GM21576 (cell line): ENCODE results near the gene OGDH.
"Not testable (repeated sequence)": the region's sequence is repeated elsewhere in the genome, so short reads cannot be mapped to it uniquely, and the experiment has no call there.

Experiments used
- ATAC-seq: cut with Tn5 transposase; IDR thresholded peaks from one replicate; pipeline ENCODE4 v1.9.1; 2021; ENCODE audit warnings: mild to moderate bottlenecking, moderate library complexity; ENCODE audit not compliant: unreplicated experiment

Gene OGDH

DNA sequence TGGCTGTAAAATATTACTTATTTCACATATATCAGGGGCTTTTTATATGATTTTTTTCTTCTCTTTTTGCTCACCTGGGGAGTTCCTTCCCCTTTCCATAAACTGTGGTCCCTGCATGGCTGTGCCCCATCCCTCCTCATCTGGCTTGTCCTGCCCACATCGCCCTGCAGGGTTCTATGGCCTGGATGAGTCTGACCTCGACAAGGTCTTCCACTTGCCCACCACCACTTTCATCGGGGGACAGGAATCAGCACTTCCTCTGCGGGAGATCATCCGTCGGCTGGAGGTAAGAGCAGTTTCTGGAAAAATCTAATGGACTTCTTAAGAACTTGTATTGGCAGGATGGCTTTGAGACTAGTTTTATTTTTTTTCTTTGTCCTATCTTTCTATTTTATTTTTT is 60.1 kb downstream of the OGDH start:
- no peak for ATAC-seq

DNA sequence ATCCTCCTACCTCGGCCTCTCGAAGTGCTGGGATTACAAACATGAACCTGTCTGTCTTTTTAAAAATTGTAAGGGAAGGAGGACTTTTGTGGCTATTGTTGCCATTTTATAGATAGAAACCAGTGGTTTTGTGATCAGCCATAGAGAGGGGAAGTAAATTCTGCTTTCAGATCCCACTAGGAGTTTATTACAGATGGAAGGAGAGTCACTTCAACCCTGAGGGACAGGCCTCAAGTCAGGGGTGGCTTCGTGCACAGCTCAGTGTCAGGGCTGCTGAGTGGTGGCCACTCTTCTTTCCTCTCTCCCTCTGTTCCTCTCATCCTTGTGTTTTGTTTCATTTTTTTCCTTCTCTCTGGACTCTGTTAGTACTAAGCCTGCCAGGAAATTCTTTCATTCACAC is 60.8 kb downstream of the OGDH start:
- no peak for ATAC-seq

DNA sequence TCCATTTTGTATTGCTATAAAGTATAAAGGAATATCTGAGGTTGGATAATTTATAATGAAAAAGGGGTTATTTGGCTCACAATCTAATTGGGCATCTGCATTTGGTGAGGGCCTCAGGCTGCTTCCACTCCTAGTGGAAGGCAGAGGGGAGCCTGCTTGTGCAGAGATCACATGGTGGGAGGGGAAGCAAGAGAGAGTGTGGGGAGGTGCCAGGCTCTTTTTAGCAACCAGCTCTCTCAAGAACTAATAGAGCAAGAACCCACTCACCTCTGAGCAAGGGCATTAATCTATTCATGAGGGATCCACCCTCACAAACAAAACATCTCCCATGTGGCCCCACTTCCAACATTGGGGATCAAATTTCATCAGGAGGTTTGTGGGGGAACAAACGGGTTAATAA is 64.6 kb downstream of the OGDH start:
- ATAC-seq, result no peak

DNA sequence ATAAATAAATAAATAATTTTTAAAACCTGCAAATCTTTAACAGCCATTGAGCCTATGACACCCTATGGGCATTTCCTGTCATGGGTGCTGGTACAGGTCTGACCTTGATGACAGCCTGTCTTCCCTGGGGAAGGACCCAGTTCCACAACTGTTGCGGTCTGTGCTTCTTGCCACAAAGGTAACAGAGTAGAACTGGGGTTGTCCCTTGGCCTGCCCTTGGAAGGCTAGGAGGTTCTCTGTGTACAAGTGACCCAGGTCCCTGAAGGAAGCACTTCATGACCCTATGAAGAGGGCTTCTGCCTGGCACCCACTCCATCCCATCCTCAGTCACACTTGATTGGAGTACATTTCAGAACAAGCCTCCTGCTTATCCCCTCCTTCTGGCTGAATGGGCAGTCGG is 66.9 kb downstream of the OGDH start:
- ATAC-seq, result no peak

DNA sequence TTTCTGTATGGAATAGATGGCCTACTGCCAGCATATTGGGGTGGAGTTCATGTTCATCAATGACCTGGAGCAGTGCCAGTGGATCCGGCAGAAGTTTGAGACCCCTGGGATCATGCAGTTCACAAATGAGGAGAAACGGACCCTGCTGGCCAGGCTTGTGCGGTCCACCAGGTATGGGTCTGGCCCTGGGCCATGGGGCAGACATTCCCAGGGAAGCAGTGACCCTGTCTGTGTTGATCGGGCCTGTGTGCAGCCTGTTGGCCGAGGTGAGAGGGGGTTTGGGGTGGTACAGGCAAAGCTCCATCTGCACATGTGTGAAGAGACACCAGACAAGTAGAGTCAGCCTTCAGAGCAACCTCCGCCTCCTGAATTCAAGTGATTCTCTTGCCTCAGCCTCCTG is 67.3 kb downstream of the OGDH start:
- no peak for ATAC-seq

DNA sequence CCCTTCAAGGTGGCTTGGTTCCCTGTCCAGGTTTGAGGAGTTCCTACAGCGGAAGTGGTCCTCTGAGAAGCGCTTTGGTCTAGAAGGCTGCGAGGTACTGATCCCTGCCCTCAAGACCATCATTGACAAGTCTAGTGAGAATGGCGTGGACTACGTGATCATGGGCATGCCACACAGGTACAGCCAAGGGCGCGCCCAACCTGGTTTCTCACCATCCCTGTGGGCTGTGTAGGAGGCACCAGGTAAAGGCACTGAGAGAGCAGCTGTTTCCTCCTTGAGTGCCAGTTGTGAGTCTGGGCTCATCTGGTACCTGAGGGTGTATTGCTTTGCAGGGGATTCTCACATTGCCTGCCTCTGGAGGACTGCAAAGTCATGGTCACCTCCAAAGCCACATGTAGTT is 68.0 kb downstream of the OGDH start:
- no peak for ATAC-seq

DNA sequence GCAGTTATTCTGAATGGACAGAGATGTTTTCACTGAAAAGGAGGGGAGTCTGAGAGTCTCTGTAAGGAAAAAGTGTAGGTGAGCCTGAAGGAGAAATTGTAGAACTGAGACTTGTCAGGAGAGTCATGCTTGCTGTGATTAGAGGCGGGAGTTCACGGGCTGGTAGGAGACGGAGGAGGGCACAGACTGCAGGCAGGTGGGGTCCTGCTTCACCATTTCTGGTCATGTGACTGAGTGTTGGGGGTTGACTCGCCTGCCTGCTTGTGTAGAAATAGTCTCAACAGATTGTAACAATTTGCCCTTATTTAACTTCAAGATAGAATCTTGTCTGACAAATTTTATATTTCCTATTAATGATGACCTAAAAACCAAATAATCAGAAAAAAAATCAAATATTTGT is 70.3 kb downstream of the OGDH start:
- no peak for ATAC-seq

DNA sequence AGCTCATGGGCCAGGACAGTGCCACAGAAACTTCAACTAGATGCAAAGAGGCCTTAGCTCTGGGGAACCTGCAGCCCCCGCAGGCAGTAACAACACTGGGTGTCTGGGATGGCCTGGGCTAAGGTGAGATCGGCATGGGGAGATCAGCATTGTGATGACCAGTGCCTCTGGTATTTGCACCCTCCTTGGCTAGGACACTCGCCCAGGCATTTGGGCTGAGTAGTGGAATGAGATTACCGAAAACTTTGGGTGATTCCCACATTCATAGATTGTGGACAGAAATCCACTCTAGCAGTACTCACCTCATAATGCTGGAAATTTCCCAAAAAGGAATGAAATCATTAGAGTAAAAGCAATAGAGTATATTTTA is 71.7 kb downstream of the OGDH start:
- no peak for ATAC-seq

DNA sequence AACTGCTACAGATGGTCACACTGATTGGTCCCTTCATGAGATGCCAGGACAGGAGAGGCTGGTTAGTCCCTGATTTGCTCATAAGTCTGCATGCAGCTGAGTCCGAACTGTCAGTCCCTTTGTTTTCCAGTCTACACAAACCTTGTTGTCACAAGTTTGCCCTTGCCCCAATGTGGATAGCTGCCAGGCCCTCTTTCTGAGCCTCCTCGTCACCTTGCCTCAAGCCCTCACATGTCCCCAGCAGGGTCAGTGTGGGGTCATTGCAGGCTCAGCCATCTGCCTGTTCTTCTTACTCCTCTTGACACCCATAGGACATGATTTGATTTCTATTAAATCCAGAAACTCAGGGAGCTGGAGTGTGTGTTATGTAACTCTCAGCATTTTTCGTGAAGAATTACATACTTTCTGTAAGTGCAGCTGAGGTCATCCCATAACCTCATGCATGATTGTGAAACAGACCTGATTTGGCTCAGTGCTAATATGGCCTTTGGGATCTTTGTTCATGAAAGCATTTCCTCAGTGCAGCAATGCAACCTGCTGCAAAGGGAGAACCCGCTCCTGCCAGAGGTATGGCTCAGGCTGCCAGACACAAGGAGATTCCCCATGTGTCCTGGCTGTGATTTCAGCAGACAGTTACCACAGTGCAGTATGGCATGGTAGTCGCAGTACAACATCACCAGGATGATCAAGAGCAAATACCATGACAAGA is 72.2 kb downstream of the OGDH start:
- ATAC-seq, result no peak

DNA sequence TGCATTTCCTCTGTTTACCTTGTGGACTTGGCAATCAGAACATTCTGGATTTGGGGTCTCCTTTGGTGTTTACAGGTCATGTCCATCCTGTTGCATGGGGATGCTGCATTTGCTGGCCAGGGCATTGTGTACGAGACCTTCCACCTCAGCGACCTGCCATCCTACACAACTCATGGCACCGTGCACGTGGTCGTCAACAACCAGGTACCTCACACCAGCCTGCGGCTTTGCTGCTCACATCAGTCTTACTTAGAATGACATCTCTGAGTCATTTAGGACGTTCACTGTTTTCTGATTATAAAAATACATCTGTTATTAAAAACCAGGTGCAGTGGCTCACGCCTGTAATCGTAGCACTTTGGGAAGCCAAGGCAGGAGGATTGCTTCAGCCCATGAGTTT is 75.2 kb downstream of the OGDH start:
- no peak for ATAC-seq

DNA sequence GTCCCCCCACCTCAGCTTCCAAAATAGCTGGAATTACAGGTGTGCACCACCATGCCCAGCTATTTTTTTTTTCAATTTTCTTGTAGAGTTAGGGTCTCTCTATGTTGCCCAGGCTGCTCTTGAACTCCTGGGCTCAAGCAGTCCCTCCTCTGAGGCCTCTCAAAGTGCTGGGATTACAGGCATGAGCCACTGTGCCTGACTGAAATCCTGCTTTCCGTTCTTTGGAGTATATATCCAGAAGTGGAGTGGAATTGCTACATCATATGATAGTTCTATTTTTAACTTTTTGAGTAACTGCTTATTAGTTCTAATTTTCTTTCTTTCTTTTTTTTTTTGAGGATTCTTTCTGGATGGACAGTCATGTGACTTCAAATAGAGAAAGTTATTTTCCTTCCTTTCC is 79.3 kb downstream of the OGDH start:
- ATAC-seq, result no peak

DNA sequence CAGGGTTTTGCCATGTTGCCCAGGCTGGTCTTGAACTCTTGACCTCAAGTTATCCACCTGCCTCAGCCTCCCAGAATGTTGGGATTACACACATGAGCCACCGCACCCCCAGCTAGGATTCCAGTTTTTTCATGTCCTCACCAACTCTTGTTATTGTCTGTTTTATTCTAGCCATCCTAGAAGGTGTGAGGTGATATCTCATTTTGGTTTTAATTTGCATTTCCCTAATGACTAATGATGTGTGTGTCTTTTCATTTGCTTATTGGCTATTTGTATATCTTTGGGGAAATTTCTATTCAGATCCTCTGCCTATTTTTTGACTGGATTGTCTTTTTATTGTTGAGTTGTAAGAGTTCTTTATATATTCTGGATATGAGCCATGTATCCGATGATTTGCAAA is 83.0 kb downstream of the OGDH start:
- no peak for ATAC-seq

DNA sequence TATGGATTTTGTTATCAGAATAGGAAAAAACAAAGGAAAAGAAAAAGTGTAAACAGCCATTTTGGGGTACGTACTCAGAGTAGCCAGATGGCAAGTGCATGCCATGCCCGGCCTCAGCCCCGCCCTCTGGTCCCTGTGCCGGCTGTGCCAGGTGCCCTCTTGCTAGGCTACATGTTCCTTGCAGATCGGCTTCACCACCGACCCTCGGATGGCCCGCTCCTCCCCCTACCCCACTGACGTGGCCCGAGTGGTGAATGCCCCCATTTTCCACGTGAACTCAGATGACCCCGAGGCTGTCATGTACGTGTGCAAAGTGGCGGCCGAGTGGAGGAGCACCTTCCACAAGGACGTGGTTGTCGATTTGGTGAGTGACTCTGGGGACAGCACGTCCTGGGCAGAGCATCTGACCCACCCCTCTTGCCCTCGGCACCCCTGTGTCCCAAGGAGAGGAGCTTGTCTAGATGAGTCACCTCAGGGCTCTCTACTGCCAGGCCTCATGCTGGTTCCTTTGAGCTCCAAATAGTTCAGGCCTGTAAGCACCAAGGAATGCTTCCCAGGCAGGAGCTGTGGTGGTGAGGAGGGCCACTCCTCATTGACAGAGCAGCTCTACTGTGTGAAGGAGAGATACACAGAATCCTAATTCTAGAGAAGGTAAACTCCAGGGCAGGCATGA is 87.3 kb downstream of the OGDH start:
- ATAC-seq, result no peak

DNA sequence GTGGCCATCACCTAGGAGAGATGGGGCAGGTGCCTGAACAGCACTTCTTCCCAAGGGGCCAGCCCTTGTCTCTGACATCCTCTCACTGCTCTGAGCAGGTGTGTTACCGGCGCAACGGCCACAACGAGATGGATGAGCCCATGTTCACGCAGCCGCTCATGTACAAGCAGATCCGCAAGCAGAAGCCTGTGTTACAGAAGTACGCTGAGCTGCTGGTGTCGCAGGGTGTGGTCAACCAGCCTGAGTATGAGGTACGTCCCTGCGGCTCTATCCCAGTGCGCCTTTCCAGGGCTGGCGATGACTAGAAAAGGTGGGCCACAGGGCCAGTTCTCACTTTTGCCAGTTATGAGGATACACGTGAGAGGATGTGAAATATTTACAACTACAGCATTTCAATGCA is 87.9 kb downstream of the OGDH start:
- no peak for ATAC-seq

DNA sequence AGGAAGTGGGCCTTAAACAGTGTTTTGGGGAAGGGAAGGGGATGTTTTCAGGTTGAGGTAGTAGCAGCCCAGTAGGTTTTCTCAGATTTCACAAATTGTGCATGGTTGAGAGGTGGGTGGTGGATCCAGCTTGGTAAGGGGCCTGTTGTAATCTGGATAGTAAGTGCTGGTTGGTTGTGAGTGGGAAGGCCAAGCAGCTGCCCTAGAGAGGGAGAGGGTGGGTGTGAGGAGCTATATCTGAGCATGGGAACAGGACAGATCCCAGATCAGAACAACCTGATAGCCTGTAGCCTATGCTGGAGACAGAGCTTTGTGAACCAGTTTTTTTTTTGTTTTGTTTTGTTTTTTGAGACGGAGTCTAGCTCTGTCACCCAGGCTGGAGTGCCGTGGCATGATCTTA is 88.3 kb downstream of the OGDH start:
- no peak for ATAC-seq

DNA sequence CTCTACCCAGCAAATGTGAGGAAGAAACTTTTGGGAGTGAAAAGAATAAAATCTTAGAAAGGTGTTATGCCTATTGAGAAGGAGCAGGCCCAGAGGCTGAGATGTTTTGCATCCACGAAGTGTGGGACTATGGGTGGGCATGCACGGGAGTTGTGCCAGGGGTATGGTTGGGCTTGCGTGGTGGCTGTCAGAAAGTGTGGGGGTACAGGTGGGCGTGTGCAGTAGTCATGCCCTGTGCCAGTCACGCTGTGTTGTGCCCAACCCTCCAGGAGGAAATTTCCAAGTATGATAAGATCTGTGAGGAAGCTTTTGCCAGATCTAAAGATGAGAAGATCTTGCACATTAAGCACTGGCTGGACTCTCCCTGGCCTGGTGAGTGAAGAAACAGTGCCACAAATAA is 89.3 kb downstream of the OGDH start:
- ATAC-seq, result no peak

DNA sequence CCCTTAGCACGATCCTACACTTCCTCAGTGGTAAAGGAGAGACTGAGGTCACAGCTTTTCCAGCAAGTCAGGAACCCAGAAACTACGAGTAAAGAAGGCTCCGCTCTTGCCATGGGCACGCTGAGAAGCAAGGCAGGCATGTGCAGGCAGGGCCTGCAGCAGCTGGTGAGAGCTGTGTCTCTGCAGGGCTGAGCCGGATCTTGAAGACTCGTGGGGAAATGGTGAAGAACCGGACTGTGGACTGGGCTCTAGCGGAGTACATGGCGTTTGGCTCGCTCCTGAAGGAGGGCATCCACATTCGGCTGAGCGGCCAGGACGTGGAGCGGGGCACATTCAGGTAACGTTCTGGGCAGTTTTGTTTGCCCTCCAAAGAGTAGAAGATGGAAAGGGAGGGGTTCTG is 90.3 kb downstream of the OGDH start:
- no peak for ATAC-seq

DNA sequence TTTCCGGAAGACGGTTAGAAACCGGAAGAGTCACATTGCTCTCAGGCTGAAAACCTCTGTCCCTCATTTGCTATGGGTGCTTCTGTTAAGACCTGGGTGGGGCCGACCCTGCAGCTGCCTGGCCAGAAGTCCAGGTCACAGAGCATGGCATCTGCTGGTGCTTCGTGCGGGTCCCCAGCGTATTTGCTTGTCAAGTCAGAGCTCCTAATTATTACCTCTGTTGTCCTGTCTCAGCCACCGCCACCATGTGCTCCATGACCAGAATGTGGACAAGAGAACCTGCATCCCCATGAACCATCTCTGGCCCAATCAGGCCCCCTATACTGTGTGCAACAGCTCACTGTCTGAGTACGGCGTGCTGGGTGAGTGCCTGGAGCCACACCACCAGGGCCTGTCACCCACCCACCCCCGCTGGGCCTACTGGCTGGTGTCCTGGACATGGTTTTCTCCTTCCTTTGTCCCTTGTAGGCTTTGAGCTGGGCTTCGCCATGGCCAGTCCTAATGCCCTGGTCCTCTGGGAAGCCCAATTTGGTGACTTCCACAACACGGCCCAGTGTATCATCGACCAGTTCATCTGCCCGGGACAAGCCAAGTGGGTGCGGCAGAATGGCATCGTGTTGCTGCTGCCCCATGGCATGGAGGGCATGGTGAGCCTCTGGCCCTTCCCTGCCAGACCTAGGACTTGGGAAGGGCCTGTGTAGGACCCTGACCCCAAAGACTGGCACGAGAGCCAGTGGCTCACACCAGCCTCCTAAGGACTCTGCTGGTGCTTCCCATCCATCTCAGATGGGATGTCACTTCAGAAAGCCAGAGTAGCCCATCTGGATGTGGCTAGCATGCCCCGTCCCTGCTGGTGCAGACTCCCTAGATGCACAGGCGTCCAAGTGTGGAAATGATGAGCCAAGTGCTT is 91.0 kb downstream of the OGDH start:
- ATAC-seq, result no peak

DNA sequence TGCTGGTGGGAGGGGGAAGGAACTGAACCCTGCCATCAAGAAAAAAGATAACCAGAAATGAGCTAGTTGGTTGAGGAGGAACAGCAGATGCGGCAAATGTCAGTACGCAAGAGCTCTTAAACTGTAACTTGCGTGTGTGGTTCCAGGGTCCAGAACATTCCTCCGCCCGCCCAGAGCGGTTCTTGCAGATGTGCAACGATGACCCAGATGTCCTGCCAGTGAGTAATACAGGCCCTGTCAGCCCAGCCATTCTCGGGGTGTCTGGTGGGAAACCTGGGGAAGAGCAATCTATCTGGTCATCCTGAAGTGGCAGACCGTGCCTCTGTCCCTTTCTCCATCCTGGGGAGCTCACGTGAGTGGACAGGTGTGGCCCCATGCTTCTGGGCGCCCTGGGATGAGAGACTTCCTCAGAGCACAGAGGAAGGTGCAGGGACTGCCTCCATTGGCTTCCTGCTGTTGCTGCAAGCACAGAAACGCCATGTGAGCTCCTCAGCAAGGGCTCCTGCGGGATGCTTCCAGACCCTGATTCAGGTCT is 91.7 kb downstream of the OGDH start:
- ATAC-seq, result no peak

DNA sequence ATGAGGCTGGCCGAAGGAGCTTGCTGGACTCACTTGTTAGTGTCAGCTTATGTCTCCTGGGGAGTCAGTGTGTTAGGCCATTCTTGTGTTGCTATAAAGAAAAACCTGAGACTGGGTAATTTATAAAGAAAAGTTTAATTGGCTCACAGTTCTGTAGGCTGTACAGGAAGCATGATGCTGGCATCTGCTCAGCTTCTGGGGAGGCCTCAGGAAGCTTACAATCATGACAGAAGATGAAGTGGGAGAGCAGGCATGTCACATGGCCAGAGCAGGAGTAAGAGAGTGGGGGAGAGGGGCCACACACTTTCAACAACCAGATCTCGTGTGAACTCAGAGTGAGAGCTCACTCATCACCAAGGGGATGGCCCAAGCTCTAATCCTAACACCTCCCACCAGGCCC is 93.2 kb downstream of the OGDH start:
- not testable (repeated sequence) for ATAC-seq

DNA sequence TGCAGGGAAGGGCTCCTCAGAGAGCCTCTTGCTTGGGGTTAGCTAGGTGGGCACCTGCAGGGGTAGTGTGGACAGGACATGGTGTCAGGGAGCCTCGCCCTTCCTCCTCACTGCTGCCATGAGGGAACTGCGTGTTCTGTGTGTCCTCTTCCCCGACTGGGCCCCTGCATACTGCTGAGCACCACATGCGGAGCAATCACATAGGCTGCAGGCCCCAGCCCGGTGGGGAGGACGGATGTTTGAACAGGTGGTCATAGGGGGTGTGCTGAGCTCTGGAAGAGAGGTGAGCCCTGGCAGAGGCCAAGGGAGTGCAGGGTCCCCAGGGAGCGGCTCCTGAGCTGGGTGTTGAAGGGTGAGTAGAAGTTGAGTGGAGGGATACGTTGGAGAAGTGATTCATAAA is 93.9 kb downstream of the OGDH start:
- ATAC-seq, result no peak

DNA sequence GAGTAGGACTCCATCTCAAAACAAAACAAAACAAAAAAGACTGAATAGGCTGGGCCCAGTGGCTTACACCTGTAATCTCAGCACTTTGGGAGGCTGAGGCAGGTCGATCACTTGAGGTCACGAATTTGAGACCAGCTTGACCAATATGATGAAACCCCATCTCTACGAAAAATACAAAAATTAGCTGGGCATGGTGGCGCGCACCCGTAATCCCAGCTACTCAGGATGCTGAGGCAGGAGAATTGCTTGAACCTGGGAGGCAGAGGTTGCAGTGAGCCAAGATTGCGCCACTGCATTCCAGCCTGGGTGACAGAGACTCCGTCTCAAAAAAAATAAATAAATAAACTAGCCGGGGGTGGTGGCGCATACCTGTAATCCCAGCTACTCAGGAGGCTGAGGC is 97.0 kb downstream of the OGDH start:
- ATAC-seq, result not testable (repeated sequence)
